Activated CD4-positive, alpha-beta T cell treated with anti-CD3 and anti-CD28 coated beads, Interleukin-2, amount 10 ng/mL, durations not matched to agents 7 days and 5 days (primary cell): ENCODE measurements around the gene PCNX1. TPM values are rescaled to one million over a fixed set of nuclear protein-coding genes. Genes with fewer than 3 reads are reported as not detected.
A peak's percentile ranks its signal among the peaks of the same experiment; 100 is the strongest.
"Not testable (repeated sequence)": the region's sequence is repeated elsewhere in the genome, so short reads cannot be mapped to it uniquely, and the experiment has no call there.

ENCODE experiments used
- CTCF ChIA-PET: fragments of 350-600 bp; sonication (Branson Sonifier 250); formaldehyde crosslinking; loops from one replicate; lab custom pipeline; 2021; ENCODE audit warnings: antibody characterized with exemption; lab: Charles Lee
- POLR2A ChIA-PET: fragments of 350-600 bp; sonication (Branson Sonifier 250); formaldehyde crosslinking; loops from one replicate; lab custom pipeline; 2021; ENCODE audit warnings: antibody characterized with exemption; lab: Charles Lee
- DNase-seq: peaks from one replicate; pipeline ENCODE4 v3.0.0-alpha.2; 2020
- H3K27ac Mint-ChIP-seq: one replicate; pipeline ENCODE4 v1.8.0; 2021; ENCODE audit warnings: mild to moderate bottlenecking, moderate library complexity, mixed read lengths
- H3K27me3 Mint-ChIP-seq: one replicate; pipeline ENCODE4 v1.8.0; 2021; ENCODE audit warnings: mixed read lengths
- H3K36me3 Mint-ChIP-seq: one replicate; pipeline ENCODE4 v1.8.0; 2021; ENCODE audit warnings: low read depth, mixed read lengths
- H3K4me1 Mint-ChIP-seq: one replicate; pipeline ENCODE4 v1.8.0; 2021; ENCODE audit warnings: mixed read lengths
- H3K4me3 Mint-ChIP-seq: one replicate; pipeline ENCODE4 v1.8.0; 2021; ENCODE audit warnings: mild to moderate bottlenecking, moderate library complexity, mixed read lengths
- H3K9me3 Mint-ChIP-seq: one replicate; pipeline ENCODE4 v1.8.0; 2021; ENCODE audit warnings: mixed read lengths
- total RNA-seq, 2 experiments: library from RNA; stranded (reverse); gene quantifications; one replicate each; pipeline ENCODE4 v1.2.3, GENCODE V29; 2021

PCNX1 gene
- total RNA-seq, 2 experiments from 2014 or later = 56.6 to 72.1 TPM

- Mint-ChIP-seq H3K9me3 (peaks cover 4% of the 10 kb centered on the region), H3K27ac (peak overlapping the region; percentile 92), H3K27me3 (no peaks in the 10 kb centered on the region), H3K36me3 (no peaks in the 10 kb centered on the region), H3K4me3 (peak overlapping the region; percentile 1), H3K4me1 (peaks cover 38% of the 10 kb centered on the region)
- CTCF ChIA-PET = interaction anchor here (0.7 to 2.6 kb wide), 8 partner anchors 25 to 712 kb away, joined by 3 to 14 read pairs (median 6); no protein-coding TSS in a partner anchor
- POLR2A ChIA-PET = interaction anchor here (1.4 kb wide), 1 partner anchor 178 kb away, joined by 6 read pairs; the partner anchor contains the start of gene SIPA1L1
- peak; percentile 53 for DNase-seq
Measured at GRCh38 chr14:71142375-71143038, 235.2 kb downstream of the PCNX1 start.

GRCh38 chr14:71143381-71144290 lies 236.4 kb downstream of the PCNX1 start:
- Mint-ChIP-seq H3K4me1 (peaks cover 38% of the 10 kb centered on the region), H3K27ac (peak overlapping the region; percentile 92), H3K36me3 (no peaks in the 10 kb centered on the region), H3K9me3 (peaks cover 4% of the 10 kb centered on the region), H3K27me3 (no peaks in the 10 kb centered on the region), H3K4me3 (peak overlapping the region; percentile 8)
- peak; percentile 70 for DNase-seq
- POLR2A ChIA-PET = interaction anchor here (1.4 kb wide), 1 partner anchor 177 kb away, joined by 6 read pairs; the partner anchor contains the start of gene SIPA1L1
- CTCF ChIA-PET = interaction anchor here (0.6 to 2.6 kb wide), 9 partner anchors 9 to 609 kb away, joined by 3 to 14 read pairs (median 3); no protein-coding TSS in a partner anchor

GRCh38 chr14:71147335-71147734 lies 240.1 kb downstream of the PCNX1 start:
- H3K4me1 Mint-ChIP-seq = peaks cover 26% of the 10 kb centered on the region
- H3K27ac Mint-ChIP-seq, H3K4me3 Mint-ChIP-seq, DNase-seq, H3K27me3 Mint-ChIP-seq, POLR2A ChIA-PET, H3K36me3 Mint-ChIP-seq: not testable (repeated sequence)
- CTCF ChIA-PET = interaction anchor here (0.7 to 0.8 kb wide), 2 partner anchors 24 to 1463 kb away, joined by 3 to 4 read pairs; no protein-coding TSS in a partner anchor
- peaks cover 22% of the 10 kb centered on the region for H3K9me3 Mint-ChIP-seq

GRCh38 chr14:71148627-71149026 lies 241.4 kb downstream of the PCNX1 start:
- ChIA-PET POLR2A (no interaction called here), CTCF (no interaction called here)
- peaks cover 18% of the 10 kb centered on the region for H3K9me3 Mint-ChIP-seq
- no peak overlapping the region for H3K4me3 Mint-ChIP-seq
- peaks cover 13% of the 10 kb centered on the region for H3K4me1 Mint-ChIP-seq
- peaks cover 7% of the 10 kb centered on the region for H3K36me3 Mint-ChIP-seq
- H3K27ac Mint-ChIP-seq = no peak overlapping the region
- DNase-seq = no peak
- no peaks in the 10 kb centered on the region for H3K27me3 Mint-ChIP-seq

- no peak overlapping the region for H3K27ac Mint-ChIP-seq
- H3K27me3 Mint-ChIP-seq = peaks cover 2% of the 10 kb centered on the region
- H3K9me3 Mint-ChIP-seq = peaks cover 18% of the 10 kb centered on the region
- ChIA-PET POLR2A (no interaction called here), CTCF (interaction anchor here (1.0 to 1.2 kb wide), 2 partner anchors 11 to 13 kb away, joined by 3 to 4 read pairs; no protein-coding TSS in a partner anchor)
- no peak for DNase-seq
- no peak overlapping the region for H3K4me3 Mint-ChIP-seq
- peaks cover 9% of the 10 kb centered on the region for H3K4me1 Mint-ChIP-seq
- H3K36me3 Mint-ChIP-seq = peaks cover 7% of the 10 kb centered on the region
Measured at GRCh38 chr14:71150737-71151136, 243.5 kb downstream of the PCNX1 start.

- no peak overlapping the region for H3K27ac Mint-ChIP-seq
- H3K4me3 Mint-ChIP-seq = no peak overlapping the region
- H3K9me3 Mint-ChIP-seq = peaks cover 2% of the 10 kb centered on the region
- peaks cover 3% of the 10 kb centered on the region for H3K36me3 Mint-ChIP-seq
- H3K4me1 Mint-ChIP-seq = no peaks in the 10 kb centered on the region
- peaks cover 4% of the 10 kb centered on the region for H3K27me3 Mint-ChIP-seq
- ChIA-PET POLR2A (no interaction called here), CTCF (interaction anchor here (0.7 to 1.5 kb wide), 2 partner anchors 9 to 11 kb away, joined by 3 to 8 read pairs; no protein-coding TSS in a partner anchor)
- DNase-seq = no peak
Measured at GRCh38 chr14:71155743-71156142, 248.5 kb downstream of the PCNX1 start.

- CTCF ChIA-PET = interaction anchor here (0.6 kb wide), 2 partner anchors 71 to 593 kb away, joined by 3 to 4 read pairs; no protein-coding TSS in a partner anchor
- Mint-ChIP-seq H3K27ac (no peak overlapping the region), H3K27me3 (peaks cover 11% of the 10 kb centered on the region), H3K36me3 (no peaks in the 10 kb centered on the region), H3K9me3 (peaks cover 2% of the 10 kb centered on the region), H3K4me3 (no peak overlapping the region), H3K4me1 (peaks cover 4% of the 10 kb centered on the region)
- DNase-seq = no peak
- POLR2A ChIA-PET = no interaction called here
Measured at GRCh38 chr14:71163050-71163841, 256.0 kb downstream of the PCNX1 start.

- POLR2A ChIA-PET = no interaction called here
- H3K4me1 Mint-ChIP-seq = peaks cover 12% of the 10 kb centered on the region
- no peak for DNase-seq
- H3K9me3 Mint-ChIP-seq = peaks cover 2% of the 10 kb centered on the region
- no peak overlapping the region for H3K4me3 Mint-ChIP-seq
- CTCF ChIA-PET = interaction anchor here (0.7 to 1.3 kb wide), 3 partner anchors 8 to 101 kb away, joined by 3 to 5 read pairs (median 3); no protein-coding TSS in a partner anchor
- no peak overlapping the region for H3K27ac Mint-ChIP-seq
- no peaks in the 10 kb centered on the region for H3K36me3 Mint-ChIP-seq
- peaks cover 18% of the 10 kb centered on the region for H3K27me3 Mint-ChIP-seq
Measured at GRCh38 chr14:71163842-71164629, 256.8 kb downstream of the PCNX1 start.

Other genes with a start within 250 kb of the PCNX1 start
- 1 to 10 TPM; 4.8 TPM for gene MAP3K9, start 97.9 kb upstream of the PCNX1 start, total RNA-seq